NCI-H774 (cell line): Measurements from ENCODE around the gene TPM2.
"Not testable (repeated sequence)": the region's sequence is repeated elsewhere in the genome, so short reads cannot be mapped to it uniquely, and the experiment has no call there.

Experiments
- DNase-seq: peaks from one replicate; lab custom pipeline; 2025; lab: John Stamatoyannopoulos, UW

TPM2 gene

DNA sequence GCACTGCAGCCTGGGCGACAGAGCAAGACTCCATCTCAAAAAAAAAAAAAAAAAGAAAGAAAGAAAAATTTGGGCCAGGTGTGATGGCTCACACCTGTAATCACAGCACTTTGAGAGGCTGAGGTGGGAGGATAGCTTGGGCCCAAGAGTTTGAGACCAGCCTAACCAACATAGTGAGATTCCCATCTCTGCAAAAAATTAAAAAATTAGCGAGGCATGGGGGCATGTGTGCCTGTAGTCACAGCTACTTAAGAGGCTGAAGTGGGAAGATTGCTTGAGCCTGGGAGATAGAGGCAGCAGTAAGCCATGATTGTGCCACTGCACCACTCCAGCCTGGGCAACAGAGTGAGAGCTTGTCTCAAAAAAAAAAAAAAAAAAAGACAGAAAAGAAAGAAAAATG is 36.1 kb downstream of the TPM2 start:
- DNase-seq = no peak

DNA sequence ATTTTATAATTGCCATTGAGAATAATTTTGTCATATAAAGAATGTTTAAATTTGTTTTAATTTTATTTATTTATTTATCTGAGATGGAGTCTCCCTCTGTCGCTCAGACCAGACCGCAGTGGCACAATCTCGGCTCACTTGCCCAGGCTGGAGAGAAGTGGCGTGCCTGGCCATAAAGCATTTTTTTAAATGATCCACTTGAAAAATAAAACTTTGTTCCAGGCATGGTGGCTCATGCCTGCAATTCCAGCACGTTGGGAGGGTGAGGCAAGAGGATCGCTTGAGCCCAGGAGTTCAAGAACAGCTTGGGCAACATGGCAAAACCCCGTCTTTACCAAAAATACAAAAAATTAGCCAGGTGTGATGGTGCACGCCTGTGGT is 36.9 kb downstream of the TPM2 start:
- DNase-seq = no peak

DNA sequence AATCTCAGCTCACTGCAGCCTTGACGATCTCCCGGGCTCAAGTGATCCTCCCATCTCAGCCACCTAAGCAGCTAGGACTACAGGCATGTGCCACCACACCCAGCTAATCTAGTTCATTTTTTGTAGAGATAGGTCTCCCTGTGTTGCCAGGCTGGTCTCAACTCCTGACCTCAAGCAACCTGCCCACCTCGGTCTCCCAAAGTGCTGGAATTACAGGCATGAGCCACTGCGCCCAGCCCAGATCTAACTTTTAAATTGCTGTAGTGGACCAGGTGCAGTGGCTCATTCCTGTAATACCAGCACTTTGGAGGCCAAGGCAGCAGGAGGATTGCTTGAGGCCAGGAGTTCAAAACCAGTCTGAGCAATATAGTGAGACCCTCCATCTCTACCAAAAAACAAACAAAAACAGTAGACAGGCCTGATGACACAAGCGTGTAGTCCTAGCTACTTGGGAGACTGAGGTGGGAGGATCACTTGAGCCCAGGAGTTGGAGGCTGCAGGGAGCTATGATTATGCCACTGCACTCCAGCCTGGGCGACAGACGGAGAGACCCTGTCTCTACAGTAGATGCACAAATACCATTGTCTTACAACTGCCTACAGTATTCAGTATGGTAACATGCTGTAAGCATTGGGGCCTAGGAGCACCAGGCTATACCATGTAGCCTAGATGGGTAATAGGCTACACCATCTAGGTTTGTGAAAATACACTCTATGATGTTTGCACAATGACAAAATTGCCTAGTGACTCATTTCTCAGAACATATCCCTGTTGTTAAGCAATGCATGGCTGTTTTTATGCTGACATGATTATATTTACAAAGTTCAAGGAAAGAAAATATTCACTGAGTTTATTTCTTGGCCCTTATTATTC is 37.5 kb downstream of the TPM2 start:
- peak; percentile 18 for DNase-seq

DNA sequence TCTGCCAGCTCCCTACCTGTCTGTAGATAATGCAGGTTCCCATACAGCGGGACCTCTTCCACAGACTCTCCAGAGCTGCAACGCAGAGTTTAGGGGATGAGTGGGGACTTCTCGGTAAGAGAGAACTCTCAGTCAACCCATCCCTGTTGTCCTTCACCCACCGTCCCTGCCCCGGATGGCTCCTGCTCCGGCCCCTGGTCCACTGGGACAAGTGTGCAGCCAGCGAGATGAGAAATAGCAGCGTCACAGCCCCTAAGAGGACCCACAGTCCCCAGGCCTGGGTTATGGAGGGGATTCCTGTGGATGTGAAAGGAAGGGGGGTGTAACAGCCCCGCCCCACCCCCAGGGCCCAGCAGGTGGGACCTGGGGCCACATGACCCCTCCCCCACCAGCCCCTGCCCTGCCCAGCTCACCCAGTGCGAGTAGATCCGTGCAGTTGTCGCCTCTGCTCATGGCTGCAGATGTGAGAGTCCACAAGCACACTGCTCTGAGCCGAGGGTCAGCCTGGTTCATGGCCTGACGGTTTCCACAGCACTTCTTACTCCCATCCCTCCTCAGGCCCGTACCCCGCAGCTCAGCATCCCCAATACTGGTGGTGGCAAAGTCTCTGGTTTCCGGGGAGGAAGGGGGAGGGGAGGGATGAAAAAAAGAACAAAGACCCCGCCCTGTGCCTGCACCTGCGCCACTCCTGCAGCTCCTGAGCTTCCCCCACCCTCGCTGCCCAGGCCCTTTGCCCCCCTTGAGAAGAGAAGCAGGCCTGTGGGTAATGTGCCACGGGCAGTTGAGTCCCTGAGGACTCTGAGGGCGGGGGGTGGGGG is 39.2 kb downstream of the TPM2 start, which contains the start of gene SIT1:
TSS of gene SIT1 (minus strand) at position 591 of the 818 bp plus-strand sequence. CDS start at position 513, 78 bp downstream.
- DNase-seq = no peak

DNA sequence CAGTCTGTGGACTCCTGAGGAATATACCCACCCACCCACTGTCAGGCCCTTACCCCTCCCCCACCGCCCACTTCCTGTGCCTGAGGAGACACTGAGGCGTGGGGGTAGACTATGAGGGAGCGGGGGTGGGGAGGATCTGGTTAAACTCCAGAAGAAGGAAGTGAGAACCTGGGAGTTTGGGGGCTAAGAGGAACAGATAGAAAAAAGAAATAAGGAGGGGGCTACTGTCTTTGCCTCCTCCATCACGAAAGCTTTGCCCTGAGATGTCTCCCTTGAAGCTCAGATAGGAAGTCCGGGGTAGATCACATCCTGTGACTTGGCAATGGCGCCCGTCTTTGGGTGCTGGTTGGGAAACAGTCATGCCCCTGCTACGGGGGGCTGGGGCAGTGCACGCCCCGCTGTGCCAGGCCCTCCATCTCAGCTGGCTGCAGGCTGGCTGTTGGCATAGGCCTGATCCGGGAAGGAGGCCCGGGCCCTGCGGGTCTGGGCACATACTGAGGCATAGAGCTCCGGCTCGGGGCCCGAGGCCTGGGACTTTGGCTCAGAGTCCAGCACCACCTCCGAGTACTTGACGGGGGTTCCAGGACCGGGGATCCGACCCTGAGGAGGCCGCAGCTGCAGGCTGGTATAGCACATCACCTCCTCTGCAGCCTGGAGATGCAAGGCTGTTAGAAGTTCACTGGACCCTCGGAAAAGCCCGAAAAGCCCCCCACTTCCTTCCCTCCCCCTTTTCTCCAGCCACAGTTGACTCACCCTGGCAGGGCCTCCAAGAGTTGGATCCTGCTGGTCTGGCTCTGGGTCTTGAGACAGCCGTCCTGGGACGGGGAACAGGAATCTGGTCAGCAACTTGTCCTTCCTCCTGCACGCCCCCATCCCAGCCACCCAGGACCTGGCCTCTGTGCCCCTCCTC is 40.0 kb downstream of the TPM2 start:
- no peak for DNase-seq

DNA sequence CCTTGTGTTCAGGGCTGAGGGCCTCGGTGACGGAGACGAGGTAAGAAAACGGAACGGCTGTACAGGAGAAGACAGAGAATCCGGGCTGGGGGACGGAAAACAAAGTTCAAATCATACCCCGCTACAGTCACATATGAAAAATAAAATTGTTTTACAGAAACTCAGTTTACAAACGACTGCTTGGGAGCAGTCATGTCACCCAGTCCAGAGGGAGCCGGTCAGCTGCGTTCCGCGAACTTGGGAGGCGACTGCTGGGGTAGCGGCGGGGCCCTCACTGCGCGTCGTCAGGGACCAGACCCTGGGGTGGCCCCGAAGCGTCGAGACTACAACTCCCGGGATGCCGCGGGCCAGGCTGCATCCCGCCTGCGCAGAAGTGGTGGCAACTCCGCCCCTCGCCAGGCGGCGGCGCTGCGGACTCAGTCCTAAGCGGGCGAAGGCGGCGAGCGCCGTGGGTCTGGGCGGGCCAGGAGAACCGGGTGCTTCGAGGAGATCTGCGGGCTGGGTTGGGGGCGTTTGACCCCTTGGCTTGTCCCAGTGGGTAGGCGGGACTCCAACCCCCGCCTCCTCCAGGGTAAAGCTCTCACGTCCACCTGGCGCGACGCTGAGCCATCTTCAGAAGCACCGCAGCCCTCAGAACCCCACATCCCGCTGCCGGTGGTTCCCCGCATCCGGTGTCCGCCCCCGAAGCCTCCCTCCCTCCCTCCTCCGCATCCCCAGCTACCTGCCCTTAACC is 43.0 kb downstream of the TPM2 start:
- peak; percentile 90 for DNase-seq

DNA sequence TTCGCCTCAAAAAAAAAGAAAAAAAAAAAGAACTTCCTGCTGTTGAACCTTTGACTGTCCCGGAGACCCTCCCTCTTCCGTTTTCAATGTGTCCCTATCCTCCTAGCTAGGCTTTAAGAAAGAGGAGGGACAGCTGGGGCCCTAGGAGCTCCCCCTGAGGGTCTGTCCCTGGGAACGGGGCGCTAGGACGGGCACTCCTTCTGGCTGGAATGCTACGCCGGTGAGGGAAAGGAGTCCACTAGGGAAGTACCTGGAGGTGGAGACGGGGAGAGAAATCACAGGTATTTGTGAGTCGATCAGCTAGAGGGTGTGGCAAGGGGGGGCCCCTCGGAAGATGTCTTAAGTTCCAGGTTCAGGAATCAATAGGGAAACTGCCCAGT is 43.6 kb downstream of the TPM2 start:
- no peak for DNase-seq

DNA sequence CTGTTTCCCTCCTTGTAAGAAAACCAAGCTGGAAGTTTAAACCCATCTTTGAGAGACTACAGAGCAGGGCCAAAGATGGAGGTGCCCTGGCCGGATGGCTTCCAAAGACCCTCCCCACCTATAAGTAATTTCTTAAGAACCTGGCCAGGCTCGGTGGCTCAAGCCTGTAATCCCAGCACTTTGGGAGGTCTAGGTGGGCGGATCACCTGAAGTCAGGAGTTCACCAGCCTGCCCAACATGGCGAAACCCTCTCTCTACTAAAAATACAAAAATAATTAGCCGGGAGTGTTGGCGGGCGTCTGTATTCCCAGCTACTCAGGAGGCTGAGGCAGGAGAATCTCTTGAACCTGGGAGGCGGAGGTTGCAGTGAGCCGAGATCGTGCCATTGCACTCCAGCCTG is 44.0 kb downstream of the TPM2 start:
- not testable (repeated sequence) for DNase-seq

DNA sequence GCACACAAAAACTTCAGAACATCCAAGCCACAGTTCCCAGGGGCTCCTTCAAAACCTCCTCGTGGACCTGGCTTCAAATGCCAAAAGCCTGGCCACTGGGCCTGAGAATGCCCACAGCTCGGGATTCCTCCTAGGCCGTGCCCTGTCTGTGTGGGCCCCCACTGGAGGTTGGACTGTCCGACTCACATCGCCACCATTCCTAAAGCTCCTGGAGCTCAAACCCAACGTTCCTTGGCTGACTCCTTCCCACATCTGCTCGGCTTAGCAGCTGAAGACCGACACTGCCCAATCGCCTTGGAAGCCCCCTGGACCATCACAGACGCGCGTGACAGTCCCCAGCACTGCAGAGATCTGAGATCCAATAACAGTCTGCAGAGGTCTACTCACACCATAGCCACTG is 46.7 kb downstream of the TPM2 start:
- DNase-seq = no peak

DNA sequence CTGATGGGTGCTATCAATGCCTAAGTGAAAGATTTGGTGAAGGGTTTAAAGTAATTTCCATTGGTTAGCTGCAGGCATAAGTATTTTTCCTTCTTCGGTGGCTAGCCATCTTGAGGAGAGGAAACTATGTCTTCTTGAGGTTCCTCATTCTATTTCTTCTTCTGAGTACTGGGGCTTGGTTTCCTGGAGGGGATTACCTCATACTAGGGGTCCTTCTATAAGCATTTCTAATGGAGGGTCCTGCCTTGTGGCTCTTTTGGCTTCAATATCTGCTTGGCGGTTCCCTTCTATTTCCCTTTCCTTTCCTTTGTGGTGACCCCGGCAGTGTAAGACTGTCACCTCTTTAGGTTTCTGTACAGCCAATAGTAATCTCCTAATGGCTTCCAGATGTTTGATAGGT is 48.2 kb downstream of the TPM2 start:
- not testable (repeated sequence) for DNase-seq

DNA sequence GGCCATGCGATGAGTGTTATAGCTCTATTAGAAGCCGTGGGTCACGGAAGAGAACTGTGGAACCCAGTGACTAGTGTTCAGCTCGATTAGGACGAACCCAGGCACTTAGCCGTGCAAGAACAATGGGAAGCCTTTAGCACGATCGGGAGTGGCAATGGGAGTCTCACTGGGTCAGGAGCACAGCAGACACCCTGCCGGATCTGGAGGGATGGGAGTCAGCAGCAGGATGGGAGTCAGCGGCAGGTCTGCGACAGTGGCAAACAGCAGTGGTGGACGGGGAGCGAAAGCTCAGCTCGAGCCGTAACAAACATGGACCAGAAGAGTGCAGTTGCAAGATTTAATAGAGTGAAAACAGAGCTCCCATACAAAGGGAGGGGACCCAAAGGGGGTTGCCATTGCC is 49.3 kb downstream of the TPM2 start:
- DNase-seq = not testable (repeated sequence)

DNA sequence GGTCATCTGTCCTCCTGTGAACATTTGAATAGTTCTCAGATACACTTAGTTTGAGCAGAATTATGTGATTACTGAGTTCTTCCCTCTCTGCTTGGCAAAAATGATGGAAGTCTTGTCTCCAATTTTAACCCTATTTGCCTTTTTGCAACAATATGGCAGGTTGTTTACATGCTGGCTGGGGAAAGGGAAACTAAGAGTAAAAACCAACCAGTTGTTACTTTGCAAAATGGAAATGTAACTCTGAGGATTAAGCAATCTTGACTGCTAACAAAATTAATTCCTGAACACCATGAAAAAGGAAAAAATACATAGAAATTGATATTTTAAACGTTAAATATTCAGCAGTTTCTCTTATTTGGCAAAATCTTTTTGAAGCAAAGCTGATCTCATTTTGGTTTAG is 50.1 kb downstream of the TPM2 start:
- no peak for DNase-seq

DNA sequence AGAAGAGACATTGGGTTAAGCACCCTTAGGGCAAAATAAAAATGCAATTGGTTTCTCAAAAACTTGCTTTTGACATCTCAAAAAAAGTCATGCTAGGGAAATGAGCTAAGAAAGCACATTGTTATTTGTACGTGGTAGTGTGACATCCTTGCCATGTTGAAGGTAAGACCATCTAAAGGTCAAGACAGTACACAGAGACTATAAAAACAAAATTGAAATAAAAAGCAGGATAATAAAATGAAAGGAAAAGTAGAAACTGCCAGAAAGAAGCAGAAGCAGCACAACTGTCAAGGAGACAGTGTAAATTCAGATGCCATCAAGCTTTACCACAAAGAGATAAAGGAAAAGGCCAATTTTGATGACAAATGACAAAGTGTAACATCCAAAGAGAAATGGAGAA is 50.5 kb downstream of the TPM2 start:
- DNase-seq = not testable (repeated sequence)

DNA sequence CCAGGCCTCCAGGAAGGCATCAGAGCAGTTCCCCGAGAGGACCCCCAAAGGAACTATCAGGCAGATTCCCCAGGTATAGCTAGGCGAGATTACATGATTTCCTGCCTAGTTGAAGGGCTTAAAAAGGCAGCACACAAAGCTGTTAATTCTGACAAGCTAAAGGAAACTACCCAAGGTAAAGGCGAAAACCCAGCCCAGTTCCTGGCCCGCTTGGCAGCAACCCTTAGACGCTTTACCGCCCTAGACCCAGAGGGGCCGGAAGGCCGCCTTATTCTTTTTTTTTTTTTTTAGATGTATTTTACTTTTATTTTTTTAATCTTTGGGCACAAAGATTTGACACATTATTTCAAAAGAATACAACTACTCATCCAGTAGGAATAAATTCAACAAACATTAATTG is 51.0 kb downstream of the TPM2 start:
- DNase-seq = not testable (repeated sequence)

DNA sequence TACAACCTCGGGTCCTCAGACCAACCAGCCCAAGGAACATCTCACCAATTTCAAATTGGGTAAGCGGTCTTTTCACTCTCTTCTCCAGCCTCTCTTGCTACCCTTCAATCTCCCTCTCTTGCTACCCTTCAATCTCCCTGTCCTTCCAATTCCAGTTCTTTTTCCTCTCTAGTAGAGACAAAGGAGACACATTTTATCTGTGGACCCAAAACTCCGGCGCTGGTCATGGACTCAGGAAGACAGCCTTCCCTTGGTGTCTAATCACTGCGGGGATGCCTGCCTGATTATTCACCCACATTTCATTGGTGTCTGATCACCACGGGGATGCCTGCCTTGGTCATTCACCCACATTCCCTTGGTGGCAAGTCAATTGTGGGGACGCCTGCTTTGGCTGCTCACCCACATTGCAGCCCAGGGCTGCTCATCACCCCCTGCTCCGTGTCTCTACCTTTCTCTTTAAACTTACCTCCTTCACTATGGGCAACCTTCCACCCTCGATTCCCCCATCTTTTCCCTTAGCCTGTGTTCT is 52.2 kb downstream of the TPM2 start:
- DNase-seq = not testable (repeated sequence)

DNA sequence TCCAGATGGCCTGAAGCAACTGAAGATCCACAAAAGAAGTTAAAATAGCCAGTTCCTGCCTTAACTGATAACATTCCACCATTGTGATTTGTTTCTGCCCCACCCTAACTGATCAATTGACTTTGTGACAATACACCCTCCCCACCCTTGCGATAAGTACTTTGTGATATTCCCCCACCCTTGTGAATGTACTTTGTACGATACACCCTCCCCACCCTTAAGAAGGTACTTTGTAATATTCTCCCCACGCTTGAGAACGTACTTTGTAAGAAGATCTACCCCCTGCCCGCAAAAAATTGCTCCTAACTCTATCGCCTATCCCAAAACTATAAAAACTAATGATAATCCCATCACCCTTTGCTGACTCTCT is 52.9 kb downstream of the TPM2 start:
- not testable (repeated sequence) for DNase-seq

DNA sequence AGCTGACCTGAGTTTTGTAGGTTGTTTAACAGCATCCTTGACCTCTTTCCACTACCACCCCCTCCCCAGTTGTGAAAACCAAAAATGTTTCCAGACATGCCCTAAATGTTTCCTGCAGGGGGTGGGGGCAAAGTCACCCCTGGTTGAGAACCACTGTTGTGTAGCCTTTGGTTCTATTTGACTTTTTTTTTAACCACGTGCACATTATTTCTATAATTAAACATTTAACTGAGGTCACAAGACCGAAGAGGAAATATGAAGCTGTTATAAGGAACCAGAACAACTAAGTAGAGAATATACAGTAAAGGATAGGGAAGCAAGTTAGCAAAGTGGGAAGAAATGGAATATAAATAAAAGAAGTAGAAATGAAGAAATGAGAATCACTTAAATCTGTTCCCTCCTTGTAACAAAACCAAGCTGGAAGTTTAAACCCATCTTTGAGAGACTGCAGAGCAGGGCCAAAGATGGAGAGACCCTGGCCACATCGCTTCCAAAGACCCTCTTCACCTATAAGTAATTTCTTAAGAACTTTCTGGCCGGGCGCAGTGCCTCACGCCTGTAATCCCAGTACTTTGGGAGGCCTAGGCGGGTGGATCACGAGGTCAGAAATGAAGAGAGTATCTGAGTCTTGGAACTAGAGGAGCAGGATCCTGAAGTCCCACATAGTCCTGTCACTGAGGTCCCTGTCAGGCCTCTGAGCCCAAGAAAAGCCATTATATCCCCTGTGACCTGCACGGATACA is 53.4 kb downstream of the TPM2 start:
- DNase-seq = no peak

DNA sequence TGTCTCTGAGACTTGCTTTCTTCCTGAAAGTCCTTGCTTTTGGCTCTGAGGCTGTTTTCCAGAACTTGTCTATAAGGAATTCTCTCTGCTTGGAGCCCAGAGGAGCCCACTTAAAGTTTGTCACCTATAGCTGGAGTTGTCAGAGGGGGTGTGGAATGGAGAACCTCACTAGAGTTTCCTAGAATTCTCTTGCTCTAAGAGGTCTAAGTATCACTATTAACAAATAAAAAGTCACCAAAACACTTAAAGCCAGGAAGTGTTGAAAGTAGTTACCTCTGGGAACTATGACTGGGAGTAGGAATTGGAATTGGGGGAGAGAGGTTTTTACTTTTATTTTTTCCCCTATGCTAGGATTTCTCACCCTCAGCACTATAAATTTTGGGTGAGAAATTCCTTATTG is 54.0 kb downstream of the TPM2 start:
- no peak for DNase-seq
